ENCODE data around the gene SAGE1.
"Not testable (repeated sequence)": the region's sequence is repeated elsewhere in the genome, so short reads cannot be mapped to it uniquely, and the experiment has no call there.

The SAGE1 gene, protein sequence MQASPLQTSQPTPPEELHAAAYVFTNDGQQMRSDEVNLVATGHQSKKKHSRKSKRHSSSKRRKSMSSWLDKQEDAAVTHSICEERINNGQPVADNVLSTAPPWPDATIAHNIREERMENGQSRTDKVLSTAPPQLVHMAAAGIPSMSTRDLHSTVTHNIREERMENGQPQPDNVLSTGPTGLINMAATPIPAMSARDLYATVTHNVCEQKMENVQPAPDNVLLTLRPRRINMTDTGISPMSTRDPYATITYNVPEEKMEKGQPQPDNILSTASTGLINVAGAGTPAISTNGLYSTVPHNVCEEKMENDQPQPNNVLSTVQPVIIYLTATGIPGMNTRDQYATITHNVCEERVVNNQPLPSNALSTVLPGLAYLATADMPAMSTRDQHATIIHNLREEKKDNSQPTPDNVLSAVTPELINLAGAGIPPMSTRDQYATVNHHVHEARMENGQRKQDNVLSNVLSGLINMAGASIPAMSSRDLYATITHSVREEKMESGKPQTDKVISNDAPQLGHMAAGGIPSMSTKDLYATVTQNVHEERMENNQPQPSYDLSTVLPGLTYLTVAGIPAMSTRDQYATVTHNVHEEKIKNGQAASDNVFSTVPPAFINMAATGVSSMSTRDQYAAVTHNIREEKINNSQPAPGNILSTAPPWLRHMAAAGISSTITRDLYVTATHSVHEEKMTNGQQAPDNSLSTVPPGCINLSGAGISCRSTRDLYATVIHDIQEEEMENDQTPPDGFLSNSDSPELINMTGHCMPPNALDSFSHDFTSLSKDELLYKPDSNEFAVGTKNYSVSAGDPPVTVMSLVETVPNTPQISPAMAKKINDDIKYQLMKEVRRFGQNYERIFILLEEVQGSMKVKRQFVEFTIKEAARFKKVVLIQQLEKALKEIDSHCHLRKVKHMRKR

GRCh38 chrX:135893294-135893817, at the start of gene SAGE1, which contains the start of gene CT45A10:
Gene SAGE1, plus strand, starts transcription at chrX:135893716. Its CDS starts 2,527 bp downstream, at chrX:135896243.
Gene CT45A10, minus strand, starts transcription at chrX:135893444. Its CDS starts 8,100 bp downstream, at chrX:135885344.
- DNase-seq (ENCODE audit: low spot score): no peak

DNA sequence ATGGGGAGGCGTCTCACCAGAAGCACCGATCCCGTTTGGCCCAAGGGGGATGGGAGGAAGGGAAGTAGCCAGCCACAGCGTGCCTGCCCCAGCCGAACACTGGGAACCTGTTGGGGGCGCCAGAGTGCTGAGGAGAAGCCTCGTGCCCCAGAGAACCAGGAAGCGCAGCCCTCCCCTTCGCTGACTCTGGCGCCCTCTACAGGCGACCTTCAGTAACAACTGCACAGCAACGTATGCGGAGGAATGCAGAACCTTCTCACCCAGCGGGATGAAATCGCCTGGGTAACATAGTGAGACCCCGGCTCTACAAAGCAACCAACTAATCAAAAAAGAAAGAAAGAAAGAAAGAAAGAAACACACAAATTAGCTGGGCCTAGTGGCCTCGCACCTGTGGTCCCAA, 39.1 kb upstream of the SAGE1 start, which contains the start of gene CT45A8:
TSS of gene CT45A8 (minus strand) at position 101 of the 400 bp plus-strand sequence. CDS start 3,755 bp downstream, outside the sequence.
- DNase-seq (ENCODE audit: low spot score): not testable (repeated sequence)

GRCh38 chrX:135871712-135872111, 21.8 kb upstream of the SAGE1 start, which contains the start of gene CT45A9:
Gene CT45A9, minus strand, starts transcription at chrX:135871812. Its CDS starts 3,751 bp downstream, at chrX:135868061.
- not testable (repeated sequence) for DNase-seq (ENCODE audit: low spot score)

- not testable (repeated sequence) for DNase-seq (ENCODE audit: low spot score)
Observed at GRCh38 chrX:135882741-135883140, 10.8 kb upstream of the SAGE1 start.

DNA sequence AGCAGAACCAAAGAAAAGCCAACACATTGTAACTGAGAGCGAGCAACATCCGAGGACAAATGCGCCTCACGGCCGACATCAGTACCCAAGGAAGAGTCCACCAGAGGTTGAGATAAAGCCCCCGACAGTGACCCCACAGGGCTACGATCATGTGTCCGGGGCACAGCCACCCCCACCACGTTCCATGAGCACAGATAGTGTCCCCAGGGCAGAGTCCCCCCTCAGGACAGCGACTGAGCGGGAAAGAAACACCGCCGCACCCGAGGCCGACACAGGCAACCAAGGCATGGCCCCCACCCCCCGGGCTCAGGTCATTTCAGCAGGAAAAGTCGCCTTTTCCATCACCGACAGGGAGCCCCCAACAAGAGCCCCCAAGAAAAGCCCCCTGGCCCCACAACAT, 5.3 kb upstream of the SAGE1 start:
- DNase-seq (ENCODE audit: low spot score): not testable (repeated sequence)

DNA sequence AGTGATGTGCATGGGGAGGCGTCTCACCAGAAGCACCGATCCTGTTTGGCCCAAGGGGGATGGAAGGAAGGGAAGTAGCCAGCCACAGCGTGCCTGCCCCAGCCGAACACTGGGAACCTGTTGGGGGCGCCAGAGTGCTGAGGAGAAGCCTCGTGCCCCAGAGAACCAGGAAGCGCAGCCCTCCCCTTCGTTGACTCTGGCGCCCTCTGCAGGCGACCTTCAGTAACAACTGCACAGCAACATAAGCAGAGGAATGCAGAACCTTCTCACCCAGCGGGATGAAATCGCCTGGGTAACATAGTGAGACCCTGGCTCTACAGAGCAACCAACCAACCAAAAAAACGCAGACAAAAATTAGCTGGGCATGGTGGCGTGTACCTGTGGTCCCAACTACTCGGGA, 4.5 kb upstream of the SAGE1 start:
- not testable (repeated sequence) for DNase-seq (ENCODE audit: low spot score)

DNA sequence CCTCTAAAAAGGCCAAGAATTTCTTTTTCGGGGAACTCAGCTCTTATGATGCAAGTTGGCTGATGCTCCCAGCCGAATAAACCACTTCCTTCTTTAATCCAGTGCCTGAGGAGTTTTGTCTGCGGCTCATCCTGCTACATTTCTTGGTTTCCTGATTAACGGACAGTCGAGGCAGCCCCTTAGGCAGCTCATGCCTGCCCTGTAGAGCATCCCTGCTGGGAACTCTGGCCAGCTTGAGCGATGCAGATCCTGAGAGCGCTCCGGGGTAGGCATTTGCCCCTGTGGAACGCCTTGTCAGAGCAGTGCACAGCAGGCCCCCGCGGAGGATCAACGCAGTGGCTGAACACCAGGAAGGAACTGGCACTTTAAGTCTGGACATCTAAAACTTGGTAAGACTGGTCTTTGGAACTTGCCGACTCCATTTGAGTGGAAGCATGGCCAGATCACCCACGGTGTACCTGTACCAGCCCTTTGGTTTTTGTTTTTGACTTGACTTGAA, 3.4 kb upstream of the SAGE1 start:
- DNase-seq (ENCODE audit: low spot score): no peak

DNA sequence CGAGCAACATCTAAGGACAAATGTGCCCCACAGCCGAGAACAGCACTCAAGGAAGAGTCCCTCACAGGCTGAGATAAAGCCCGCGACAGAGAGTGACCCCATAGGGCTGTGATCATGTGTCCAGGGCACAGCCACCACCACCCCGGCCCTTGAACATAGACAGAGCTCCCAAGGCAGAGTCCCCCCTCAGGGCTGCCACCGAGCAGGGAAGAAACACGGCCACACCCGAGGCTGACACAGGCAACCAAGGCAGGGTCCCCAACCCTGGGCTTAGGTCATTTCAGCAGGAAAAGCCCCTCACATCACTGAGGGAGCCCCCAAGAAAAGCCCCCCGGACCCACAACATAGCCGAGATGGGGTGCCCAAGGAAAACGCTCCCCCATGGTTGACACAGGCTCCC, 735 bp upstream of the SAGE1 start:
- no peak for DNase-seq (ENCODE audit: low spot score)

GRCh38 chrX:135910251-135910650, 16.7 kb downstream of the SAGE1 start:
- DNase-seq (ENCODE audit: low spot score): no peak

DNA sequence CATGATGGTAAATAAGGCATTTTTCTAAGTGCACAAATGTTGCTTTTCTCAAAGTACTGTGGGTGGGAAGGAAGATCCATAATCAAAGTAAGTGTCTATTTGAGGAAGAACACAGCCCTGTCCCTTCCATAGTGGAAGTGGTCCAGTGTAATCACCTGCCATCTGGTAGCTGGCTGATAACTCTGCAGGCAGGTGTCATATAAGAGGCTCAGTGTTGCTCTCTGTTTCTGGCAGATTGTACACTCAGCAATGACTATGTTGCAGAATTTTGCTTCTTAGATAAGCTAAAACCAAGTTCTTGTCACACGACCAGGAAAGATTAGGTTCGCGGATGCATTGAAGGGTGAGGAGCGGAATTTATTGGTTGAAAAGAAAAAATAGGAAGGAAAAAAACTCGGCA, 20.9 kb downstream of the SAGE1 start:
- DNase-seq (ENCODE audit: low spot score): no peak

GRCh38 chrX:135920516-135920915, 27.0 kb downstream of the SAGE1 start:
- not testable (repeated sequence) for DNase-seq (ENCODE audit: low spot score)

DNA sequence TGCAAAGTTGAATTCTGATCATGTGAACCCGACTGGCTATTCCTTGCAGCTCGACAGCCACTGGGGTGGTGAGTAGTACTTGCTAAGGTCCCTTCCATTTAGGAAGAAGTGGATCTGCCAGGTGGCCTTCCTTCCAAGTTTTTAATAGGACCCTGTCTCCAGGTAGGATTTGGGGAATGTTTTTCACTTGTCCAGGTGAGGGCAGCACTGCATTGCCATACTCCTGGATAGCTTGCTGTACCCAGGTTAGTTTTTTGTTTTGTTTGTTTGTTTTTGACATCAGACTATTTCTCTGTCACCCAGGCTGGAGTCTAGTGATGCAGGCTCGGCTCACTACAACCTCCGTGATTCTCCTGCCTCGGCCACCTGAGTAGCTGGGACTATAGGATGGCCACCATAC, 29.8 kb downstream of the SAGE1 start:
- no peak for DNase-seq (ENCODE audit: low spot score)

GRCh38 chrX:135927897-135928296, 34.4 kb downstream of the SAGE1 start:
- no peak for DNase-seq (ENCODE audit: low spot score)

GRCh38 chrX:135931644-135932487, 38.4 kb downstream of the SAGE1 start:
- no peak for DNase-seq (ENCODE audit: low spot score)

DNA sequence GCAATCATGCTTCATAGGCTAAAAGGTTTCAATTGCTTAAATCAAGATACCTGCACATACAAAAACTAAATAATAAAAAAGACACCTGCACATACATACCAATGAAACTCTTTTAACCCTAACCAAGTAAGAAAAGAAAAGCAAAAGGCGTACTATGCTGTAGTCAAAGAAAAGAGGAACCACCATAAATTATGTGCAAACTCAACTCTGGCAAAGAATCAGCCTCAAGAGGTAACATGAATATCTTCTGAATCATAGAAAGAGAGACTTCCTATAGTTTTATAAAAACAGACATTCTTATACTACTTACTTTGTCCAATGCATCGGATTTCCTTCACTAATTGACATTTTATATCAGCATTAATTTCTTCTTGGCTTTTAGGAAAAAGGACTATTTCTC, 51.0 kb downstream of the SAGE1 start:
- DNase-seq (ENCODE audit: low spot score): no peak

DNA sequence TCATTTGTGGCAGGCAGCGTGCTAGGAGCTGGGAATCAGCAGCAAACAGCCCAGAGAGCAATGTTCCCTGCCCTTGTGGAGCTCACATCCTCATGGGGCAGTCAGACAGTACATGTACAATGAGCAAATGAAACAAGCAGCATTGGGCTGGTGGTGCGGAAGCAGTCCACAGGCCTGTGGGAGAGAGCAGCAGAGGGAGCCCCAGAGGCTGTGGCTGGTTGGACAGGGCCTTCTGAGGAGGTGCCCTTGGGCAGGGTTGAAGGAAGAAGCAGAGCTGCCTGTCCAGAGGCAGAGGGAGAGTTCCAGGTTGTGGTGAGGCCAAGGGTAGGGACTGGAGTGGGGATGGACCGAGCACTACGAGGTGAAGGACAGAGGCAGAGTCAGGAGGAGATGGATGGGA, 57.8 kb downstream of the SAGE1 start:
- DNase-seq (ENCODE audit: low spot score): no peak

All from HuH-7.5 (cell line).